Measurements from ENCODE around the gene MAGEA9B.
"Not testable (repeated sequence)": the region's sequence is repeated elsewhere in the genome, so short reads cannot be mapped to it uniquely, and the experiment has no call there.

Gene MAGEA9B

DNA sequence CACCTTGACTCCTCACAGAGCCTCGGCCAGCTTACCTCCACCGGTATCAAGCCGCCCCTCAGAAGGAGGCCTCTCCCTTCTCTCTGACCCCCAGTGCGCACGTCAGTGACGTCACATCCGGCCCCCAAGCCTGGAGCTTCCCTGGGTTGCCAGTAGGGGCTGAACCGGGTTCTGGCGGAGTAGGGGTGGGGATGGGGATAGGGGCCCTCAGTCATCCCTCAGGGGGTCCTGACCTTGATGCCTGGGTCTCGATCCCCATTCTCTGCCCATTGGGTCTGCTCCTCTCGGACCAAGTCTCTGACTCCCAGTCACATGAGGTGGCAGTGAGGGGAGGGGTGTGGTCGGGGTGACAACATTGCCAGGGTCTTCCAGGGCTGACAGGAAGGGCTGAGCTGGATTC lies at the start of gene MAGEA9B:
Gene MAGEA9B, minus strand, starts transcription at position 101 of the 400 bp plus-strand sequence. CDS start 4,280 bp downstream, outside the sequence.
- not testable (repeated sequence) for H3K9me3 ChIP-seq (ENCODE audit: insufficient read depth, low read depth, low read length); H2AFZ ChIP-seq (ENCODE audit: low read length); H3K9ac ChIP-seq (ENCODE audit: low read depth, low read length, poor library complexity, severe bottlenecking); H4K20me1 ChIP-seq (ENCODE audit: insufficient read depth, low read length, poor library complexity, severe bottlenecking); H3F3A ChIP-seq (ENCODE audit: low read depth); H3K9me2 ChIP-seq (replicated peaks; ENCODE audit: low read depth, low read length); H3K4me3 ChIP-seq (ENCODE audit: low read length, poor library complexity, severe bottlenecking); H3K4me2 ChIP-seq (ENCODE audit: low read depth, low read length, poor library complexity, severe bottlenecking); H3K79me2 ChIP-seq (ENCODE audit: insufficient read depth, low read length); H3K4me1 ChIP-seq (ENCODE audit: insufficient read depth, low read length, poor library complexity, severe bottlenecking); H3K27me3 ChIP-seq (ENCODE audit: insufficient read depth, low read length, poor library complexity, severe bottlenecking); H3K36me3 ChIP-seq (ENCODE audit: insufficient read depth, low read length)

GRCh38 chrX:149633511-149633910 lies 46.3 kb upstream of the MAGEA9B start:
- TF ChIP-seq, protein P1, sequence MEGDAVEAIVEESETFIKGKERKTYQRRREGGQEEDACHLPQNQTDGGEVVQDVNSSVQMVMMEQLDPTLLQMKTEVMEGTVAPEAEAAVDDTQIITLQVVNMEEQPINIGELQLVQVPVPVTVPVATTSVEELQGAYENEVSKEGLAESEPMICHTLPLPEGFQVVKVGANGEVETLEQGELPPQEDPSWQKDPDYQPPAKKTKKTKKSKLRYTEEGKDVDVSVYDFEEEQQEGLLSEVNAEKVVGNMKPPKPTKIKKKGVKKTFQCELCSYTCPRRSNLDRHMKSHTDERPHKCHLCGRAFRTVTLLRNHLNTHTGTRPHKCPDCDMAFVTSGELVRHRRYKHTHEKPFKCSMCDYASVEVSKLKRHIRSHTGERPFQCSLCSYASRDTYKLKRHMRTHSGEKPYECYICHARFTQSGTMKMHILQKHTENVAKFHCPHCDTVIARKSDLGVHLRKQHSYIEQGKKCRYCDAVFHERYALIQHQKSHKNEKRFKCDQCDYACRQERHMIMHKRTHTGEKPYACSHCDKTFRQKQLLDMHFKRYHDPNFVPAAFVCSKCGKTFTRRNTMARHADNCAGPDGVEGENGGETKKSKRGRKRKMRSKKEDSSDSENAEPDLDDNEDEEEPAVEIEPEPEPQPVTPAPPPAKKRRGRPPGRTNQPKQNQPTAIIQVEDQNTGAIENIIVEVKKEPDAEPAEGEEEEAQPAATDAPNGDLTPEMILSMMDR (conservative IDR thresholded peaks at IDR 0.05; ENCODE audit: low read length) = no peak
- no peak for TF ChIP-seq EZH2phosphoT487 (IDR thresholded peaks at IDR 0.05; ENCODE audit: borderline replicate concordance)
- Histone ChIP-seq H3K4me3 (ENCODE audit: low read length, poor library complexity, severe bottlenecking) (no peak overlapping the region), H3K36me3 (ENCODE audit: insufficient read depth, low read length) (no peaks in the 10 kb centered on the region), H3K27me3 (ENCODE audit: insufficient read depth, low read length, poor library complexity, severe bottlenecking) (no peaks in the 10 kb centered on the region), H3F3A (ENCODE audit: low read depth) (no peaks in the 10 kb centered on the region), H3K4me2 (ENCODE audit: low read depth, low read length, poor library complexity, severe bottlenecking) (no peak overlapping the region), H4K20me1 (ENCODE audit: insufficient read depth, low read length, poor library complexity, severe bottlenecking) (peaks cover 17% of the 10 kb centered on the region), H3K4me1 (ENCODE audit: insufficient read depth, low read length, poor library complexity, severe bottlenecking) (peaks cover 26% of the 10 kb centered on the region), H3K79me2 (ENCODE audit: insufficient read depth, low read length) (peaks cover 29% of the 10 kb centered on the region), H2AFZ (ENCODE audit: low read length) (no peak overlapping the region), H3K9ac (ENCODE audit: low read depth, low read length, poor library complexity, severe bottlenecking) (no peak overlapping the region), H3K9me3 (ENCODE audit: insufficient read depth, low read depth, low read length) (no peaks in the 10 kb centered on the region), H3K9me2 (replicated peaks; ENCODE audit: low read depth, low read length) (no peaks in the 10 kb centered on the region)

GRCh38 chrX:149631234-149632165 lies 44.2 kb upstream of the MAGEA9B start, which contains the start of gene TMEM185A:
TMEM185A (minus strand) TSS chrX:149631792; CDS start chrX:149631580, 212 bp downstream.
- TF ChIP-seq, protein P1 (conservative IDR thresholded peaks at IDR 0.05; ENCODE audit: low read length) = no peak
- no peak for TF ChIP-seq EZH2phosphoT487 (IDR thresholded peaks at IDR 0.05; ENCODE audit: borderline replicate concordance)
- Histone ChIP-seq H3K4me3 (ENCODE audit: low read length, poor library complexity, severe bottlenecking) (peak within 1 kb of the TSS; percentile 81), H3K9ac (ENCODE audit: low read depth, low read length, poor library complexity, severe bottlenecking) (peak within 1 kb of the TSS; percentile 79), H3K27me3 (ENCODE audit: insufficient read depth, low read length, poor library complexity, severe bottlenecking) (no peaks in the 10 kb centered on the region), H3K9me3 (ENCODE audit: insufficient read depth, low read depth, low read length) (no peaks in the 10 kb centered on the region), H3K4me2 (ENCODE audit: low read depth, low read length, poor library complexity, severe bottlenecking) (peak within 1 kb of the TSS; percentile 95), H4K20me1 (ENCODE audit: insufficient read depth, low read length, poor library complexity, severe bottlenecking) (peaks cover 20% of the 10 kb centered on the region), H3F3A (ENCODE audit: low read depth) (no peaks in the 10 kb centered on the region), H3K4me1 (ENCODE audit: insufficient read depth, low read length, poor library complexity, severe bottlenecking) (peaks cover 34% of the 10 kb centered on the region), H3K9me2 (replicated peaks; ENCODE audit: low read depth, low read length) (no peaks in the 10 kb centered on the region), H2AFZ (ENCODE audit: low read length) (peak within 1 kb of the TSS; percentile 84), H3K79me2 (ENCODE audit: insufficient read depth, low read length) (peaks cover 41% of the 10 kb centered on the region), H3K36me3 (ENCODE audit: insufficient read depth, low read length) (no peaks in the 10 kb centered on the region)

All from Loucy (cell line).